HT-29 (cell line): ENCODE results near the gene MMP15. TPM values are rescaled to one million over a fixed set of nuclear protein-coding genes. Genes with fewer than 3 reads are reported as not detected.

Experiments used
- DNase-seq: peaks from one replicate; pipeline ENCODE4 v3.0.0-alpha.2; 2015; ENCODE audit warnings: low spot score
- total RNA-seq: library from RNA; depleted of rRNA; stranded (reverse); fragments of >200 nt; shearing (Covaris generic); gene quantifications from 2 replicates; pipeline ENCODE4 v1.2.3, GENCODE V29; 2014

The MMP15 gene
- total RNA-seq, 1 experiment from 2014 or later = 94.1 TPM

- no peak for DNase-seq
Measured at GRCh38 chr16:58019866-58020538, 5.6 kb upstream of the MMP15 start.

DNA sequence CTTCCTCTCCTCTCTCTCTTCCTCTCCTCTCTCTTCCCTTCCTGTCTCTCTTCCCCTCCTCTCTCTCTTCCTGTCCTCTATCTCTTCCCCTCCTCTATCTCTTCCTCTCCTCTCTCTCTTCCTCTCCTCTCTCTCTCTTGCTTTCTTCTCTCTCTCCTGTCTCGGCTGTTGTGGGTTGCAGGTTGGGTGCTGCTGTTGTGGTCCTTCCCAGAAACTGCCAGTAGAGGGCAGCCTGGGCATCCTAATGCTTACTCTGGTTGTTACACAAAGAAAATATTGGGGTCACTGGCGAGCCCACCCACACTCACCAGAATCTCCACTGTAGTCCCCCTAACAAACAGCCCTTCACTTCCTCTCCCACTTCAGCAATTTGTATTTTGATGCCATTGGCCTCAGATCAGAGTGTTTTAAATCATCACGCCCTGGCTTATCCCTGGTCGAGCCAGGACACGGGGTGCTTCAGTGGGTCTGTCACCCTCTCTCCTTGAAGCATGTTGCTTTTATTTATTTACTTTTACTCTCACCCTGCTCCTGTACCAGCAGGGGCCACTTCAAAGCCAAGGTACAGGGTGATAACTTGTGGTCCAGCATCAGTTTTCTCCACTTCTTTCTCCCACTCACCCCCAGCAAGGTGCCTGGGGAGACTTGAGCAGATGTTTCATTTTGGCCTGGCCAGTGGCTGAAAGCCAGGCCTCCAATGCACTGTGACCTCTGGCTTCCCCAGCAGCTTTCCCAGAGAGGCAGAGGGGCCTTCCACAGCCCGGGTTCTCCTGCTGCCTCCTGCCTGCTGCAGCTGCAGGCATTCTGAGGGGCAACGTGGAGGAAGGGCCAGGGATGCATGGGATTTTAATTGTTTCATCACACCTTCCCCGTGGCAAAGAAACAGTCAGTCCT, 4.7 kb upstream of the MMP15 start:
- peak; percentile 62 for DNase-seq

GRCh38 chr16:58021661-58022551, 3.6 kb upstream of the MMP15 start:
- peak; percentile 70 for DNase-seq

DNA sequence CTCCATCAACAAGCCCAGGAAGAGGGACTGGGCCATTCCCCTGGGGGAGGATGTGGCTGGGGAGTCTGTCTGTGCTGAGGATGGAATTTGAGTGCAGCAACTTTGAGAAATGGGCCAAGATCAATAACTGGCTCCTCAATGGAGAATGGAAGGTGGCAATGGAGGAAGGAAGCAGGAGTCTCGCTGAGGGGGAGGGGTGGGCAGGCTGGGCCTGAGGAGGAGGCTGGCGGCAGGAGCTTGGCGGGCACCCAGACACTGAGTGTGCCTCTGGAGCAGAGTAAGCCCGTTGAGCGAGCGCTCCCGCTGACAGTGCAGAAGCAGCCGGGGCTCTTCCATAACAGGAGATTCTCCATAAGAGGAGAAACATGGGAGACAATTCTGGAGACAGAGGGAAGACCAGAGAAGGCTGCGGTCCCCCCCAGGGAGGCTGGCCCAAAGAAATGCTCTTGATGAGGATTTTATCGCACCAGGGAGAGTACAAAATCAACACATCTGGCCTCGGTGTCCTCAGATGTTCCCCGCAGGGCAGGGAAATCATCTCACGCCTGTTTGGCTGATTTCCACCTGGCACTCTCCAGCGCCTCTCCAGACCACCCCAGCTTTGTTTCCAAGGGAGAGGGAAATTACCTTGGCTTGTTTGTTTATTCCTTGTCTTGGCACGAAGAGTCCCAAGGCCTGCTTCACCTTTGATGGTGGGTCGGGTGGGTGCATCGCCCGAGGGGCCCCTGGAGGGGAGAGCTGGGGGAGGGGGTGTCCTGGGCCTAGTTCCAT, 2.8 kb upstream of the MMP15 start:
- DNase-seq = peak; percentile 48

GRCh38 chr16:58024486-58025350, 836 bp upstream of the MMP15 start:
- peak; percentile 83 for DNase-seq

GRCh38 chr16:58026139-58026704, 668 bp downstream of the MMP15 start:
- peak; percentile 45 for DNase-seq

GRCh38 chr16:58026705-58027160, 1.2 kb downstream of the MMP15 start:
- no peak for DNase-seq

DNA sequence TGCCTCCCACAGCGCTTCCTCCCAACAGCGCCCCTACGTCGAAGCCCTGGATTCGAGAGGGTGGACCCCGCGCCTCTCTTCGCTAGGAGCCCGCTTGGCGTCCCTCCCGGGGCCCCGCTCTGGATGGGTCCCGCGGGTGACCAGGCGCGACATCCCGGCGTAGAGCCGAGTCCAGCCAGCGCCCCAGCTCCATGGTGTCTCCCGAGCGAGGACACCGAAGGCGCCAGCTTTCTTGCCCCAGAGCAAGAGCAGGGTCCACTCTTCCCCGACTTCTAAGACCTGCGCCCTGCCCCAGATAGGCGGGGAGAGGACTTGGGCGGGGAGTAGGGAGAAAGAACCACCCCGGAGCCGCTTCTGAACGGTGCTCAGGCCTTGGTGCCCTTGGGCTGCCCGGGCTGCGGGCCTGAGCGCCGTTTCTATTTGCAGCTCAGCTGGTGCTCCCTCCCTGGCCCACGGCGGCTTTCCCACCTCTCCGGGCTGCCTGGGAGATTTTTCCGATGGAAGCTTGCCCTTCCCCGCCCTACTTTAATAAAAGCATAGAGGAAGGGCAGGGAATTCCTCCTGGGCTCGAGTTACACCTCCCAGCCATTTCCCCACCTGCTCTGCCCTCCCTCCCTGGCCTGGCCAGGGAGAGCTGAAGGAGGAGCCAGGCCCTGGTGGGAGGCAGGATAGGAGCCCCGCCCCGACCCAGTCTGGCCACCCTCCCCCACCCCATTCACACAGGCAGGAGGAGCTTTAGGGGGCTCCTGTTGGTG, 1.8 kb downstream of the MMP15 start:
- DNase-seq = peak; percentile 73

- DNase-seq = no peak
Measured at GRCh38 chr16:58027916-58028455, 2.4 kb downstream of the MMP15 start.

DNA sequence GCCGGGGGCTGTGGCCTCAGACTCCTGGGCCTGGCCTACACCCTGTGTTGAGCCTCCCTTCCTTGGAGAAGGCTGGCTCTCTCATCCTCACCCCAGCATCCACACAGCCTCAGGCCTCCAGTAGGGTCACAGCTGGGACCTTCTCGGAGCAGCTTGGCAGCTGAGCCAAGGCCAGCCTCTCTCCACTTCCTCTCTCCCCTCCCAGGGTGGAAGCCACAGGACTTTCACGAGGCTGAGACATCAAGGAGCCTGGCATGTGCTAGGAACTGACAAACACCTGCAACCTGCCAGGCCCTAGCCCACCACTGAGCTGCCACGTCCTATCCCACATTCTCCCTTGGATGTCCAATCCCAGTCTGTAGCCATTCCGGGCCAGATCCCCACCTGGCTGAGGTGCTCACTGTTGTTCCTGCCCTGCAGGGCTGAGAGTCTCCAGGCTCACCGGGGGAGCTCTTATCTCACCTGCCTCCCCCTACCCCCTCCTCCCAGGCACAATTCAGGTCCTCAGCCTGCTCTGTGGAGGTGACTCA, 3.1 kb downstream of the MMP15 start:
- no peak for DNase-seq

DNA sequence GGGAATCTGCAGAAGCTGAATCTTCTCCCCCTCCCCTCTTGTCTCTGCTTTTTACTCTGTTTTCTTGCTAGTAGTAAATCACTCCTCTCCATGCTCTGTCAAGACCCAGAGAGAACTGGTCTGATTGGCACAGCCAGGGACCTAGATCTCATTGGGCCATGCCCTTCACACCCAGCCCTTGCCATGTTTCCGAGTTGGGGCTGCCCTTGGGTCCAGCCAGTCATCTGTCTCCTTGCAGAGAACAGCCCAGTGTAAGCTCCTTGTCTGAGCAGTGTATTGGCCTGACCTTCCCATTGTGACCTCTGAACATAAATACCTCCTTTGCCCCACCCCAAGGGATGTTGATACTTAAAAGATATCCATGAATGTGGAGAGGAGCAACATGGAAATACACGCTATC, 3.9 kb downstream of the MMP15 start:
- DNase-seq = no peak

- no peak for DNase-seq
Measured at GRCh38 chr16:58030136-58030840, 4.7 kb downstream of the MMP15 start.

DNA sequence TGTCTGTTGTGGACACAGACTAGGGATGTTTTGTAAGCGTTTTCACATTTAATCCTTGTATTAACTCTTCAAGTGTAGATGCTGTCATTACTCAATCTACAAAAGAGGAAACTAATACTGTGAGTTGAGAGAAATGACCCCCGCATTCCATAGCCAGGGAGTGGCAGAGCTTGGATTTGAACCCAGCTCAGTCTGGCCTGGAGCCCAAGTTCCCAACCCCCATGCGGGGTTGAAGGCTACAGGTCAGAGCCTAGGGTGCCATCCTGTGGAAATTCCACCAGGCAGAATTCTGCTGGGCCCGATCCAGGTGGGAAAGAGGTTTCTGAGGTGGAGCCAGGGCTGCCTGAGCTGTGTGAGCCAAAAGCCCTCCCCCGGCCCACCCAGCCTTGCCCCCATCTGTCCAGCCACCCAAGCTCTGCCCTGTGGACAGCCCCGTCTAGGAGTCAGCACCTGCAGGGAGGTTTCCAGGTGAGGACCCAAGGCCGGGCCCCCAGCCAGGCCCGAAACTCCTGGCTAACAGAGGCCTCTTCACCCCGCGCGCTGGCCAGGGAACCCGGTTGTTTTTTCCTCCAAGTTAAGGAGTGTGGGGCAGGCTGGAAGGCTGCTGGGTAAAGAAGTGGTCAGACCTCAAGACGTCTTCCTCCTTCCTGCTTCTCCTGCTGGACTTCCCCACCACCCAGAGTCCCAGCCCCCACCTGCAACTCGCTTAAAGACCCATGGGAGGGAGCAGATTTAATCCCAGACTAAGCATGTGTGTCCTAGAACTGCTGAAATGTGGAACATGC, 5.7 kb downstream of the MMP15 start:
- DNase-seq = no peak

DNA sequence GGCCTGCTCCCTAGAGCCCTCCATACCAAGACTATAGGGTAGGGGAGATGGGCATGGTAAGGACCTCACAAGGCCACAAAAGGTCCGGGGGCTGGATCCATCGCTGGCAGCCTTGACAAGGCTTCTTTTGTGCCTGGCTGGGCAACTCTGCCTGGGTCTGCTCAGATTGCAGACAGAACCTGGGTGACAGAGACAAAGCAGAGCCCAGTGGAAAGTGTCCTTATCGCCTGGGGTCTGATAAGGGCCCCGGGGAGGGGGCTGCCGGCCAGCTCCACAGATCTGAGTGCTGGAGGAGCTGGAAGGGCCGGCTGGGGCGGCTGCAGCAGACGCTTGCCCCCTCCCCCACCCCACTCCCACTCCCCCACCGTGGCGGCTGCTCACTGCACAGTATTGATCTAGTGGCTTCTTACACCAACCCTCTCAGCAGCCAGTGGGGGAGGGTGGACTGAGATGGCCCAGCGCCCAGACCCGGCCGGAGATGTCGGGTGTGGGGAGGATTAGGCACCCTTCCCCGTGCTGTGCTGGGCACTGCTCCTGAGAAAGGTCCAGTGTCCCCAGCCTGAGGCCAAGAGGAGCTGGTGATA, 7.2 kb downstream of the MMP15 start:
- no peak for DNase-seq

DNA sequence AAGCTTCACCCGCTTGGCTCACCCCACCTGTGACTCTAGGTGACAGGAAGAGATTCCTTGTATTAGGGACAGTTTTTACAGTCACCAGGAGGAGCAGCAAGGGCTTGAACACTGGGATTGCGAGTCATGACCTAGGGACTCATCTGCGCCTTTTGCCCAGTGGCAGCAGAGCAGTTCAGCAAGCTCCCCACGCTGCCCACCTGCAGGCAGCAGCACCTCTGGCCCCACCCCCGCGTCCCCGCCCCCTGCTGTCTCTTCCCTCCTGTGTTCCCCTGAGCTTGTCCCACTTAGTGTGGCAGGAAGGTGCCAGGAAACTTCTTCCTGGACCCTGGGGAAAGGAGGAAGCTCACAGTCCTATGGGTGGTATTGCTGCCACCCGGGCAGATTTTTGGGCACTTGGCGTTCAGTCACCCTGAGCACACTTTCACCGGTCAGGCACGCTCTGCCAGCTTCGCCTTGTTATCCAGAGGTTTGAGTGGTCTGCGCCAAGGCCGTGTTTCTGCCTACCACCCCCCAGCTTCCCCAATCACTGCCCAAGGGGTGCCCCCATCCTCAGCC, 8.7 kb downstream of the MMP15 start:
- no peak for DNase-seq

- no peak for DNase-seq
Measured at GRCh38 chr16:58034774-58035173, 9.2 kb downstream of the MMP15 start.
